Right lobe of liver (tissue), 4 donors: Measurements from ENCODE around the gene NPW.

Experiments used
- CTCF ChIP-seq, 4 donors: fragments of 200-600 bp in 3 of 4; fragments of 450-650 bp in 1 of 4; IDR thresholded peaks; one replicate each; pipeline versions ENCODE4 v1.5.1 to v1.8.0; 2016 to 2022; ENCODE audit warnings: antibody characterized with exemption in 4 of 4, mild to moderate bottlenecking in 2 of 4
- POLR2A ChIP-seq: fragments of 450-650 bp; IDR thresholded peaks from one replicate; pipeline ENCODE4 v1.6.1; 2017; ENCODE audit warnings: antibody characterized with exemption, mild to moderate bottlenecking
- donor health status: DM: no; HTN: no; CAD: no.
- donor health status: DM: no; HTN: no; CAD: no.
- donor health status: DM: no; HTN: yes; CAD: no.

- TF ChIP-seq POLR2A (no peak), CTCF (IDR thresholded peaks at IDR 0.05) (no peak)
Observed at GRCh38 chr16:1979271-1980029, 40.1 kb upstream of the NPW start.
